ENCODE measurements around the gene KCNA4. TPM values are rescaled to one million over a fixed set of nuclear protein-coding genes. Genes with fewer than 3 reads are reported as not detected.

The KCNA4 gene
- total and polyA plus RNA-seq, 2 donors (not counting 3 experiments of a cell fraction or from before 2014, with no cell fraction given), result not detected

DNA sequence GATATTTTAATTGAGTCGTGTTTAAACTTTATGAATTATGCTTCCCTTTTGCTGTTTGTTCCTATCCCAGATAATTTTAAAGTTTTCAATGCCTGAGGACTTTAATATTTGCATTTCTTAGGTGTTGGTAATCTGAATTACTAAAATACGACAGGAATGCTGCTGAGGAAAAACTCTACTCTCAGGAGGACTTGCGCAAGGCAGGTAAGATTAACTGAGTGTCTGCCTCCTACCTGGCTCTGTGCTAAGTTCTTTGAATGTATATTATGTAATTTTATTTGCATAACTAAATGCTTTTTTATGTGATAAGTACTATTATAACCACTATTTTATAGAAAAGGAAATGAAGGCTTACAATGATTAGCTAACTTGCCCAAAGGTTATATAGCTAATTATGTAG is 2.7 kb upstream of the KCNA4 start:
- no peaks in the 10 kb centered on the region for H3K36me3 ChIP-seq (ENCODE audit: control insufficient read depth in 2 of 2, extremely low read depth in 1 of 2, insufficient read depth in 2 of 2, low read length in 2 of 2)
- DNase-seq (ENCODE audit: low read depth, low spot score) (no peak), FAIRE-seq (no peak)
- no peaks in the 10 kb centered on the region for H3K4me1 ChIP-seq (ENCODE audit: control insufficient read depth, extremely low read depth, insufficient read depth, low read length)
- H3K79me2 ChIP-seq (ENCODE audit: control insufficient read depth, insufficient read depth, low read length), result no peaks in the 10 kb centered on the region
- ChIA-PET POLR2A (no interaction called here), CTCF (interaction anchor here (1.7 kb wide), 1 partner anchor 10 kb away, joined by 5 read pairs; no protein-coding TSS in a partner anchor)
- no peaks in the 10 kb centered on the region for H3K9me3 ChIP-seq (replicated peaks; ENCODE audit: control insufficient read depth, insufficient read depth, low read length)
- peaks cover 29 to 46% of the 10 kb centered on the region in 2 experiments for H3K27me3 ChIP-seq (ENCODE audit: control insufficient read depth in 2 of 2, insufficient read depth in 2 of 2, low read length in 2 of 2)
- intact Hi-C loops (cut with micrococcal nuclease), result loop anchor here (10.0 kb wide), 1 partner anchor 575 kb away; no protein-coding TSS in a partner anchor
- H3K4me3 ChIP-seq (replicated peaks in 1 of 3; ENCODE audit: insufficient read depth in 1 of 3, low read depth in 1 of 3, low read length in 3 of 3), result no peak overlapping the region
- no TSS peak for BruUV-seq (replicated peaks)
- no peak overlapping the region for H3K27ac ChIP-seq (ENCODE audit: insufficient read depth, low read depth, low read length)
- H3K9ac ChIP-seq (replicated peaks; ENCODE audit: extremely low read depth, insufficient read depth, low read length), result no peak overlapping the region
- H4K20me1 ChIP-seq (replicated peaks; ENCODE audit: control insufficient read depth, extremely low read depth, insufficient read depth, low read length), result no peaks in the 10 kb centered on the region
- H2AFZ ChIP-seq (ENCODE audit: low read depth, low read length), result no peak overlapping the region
- no peak overlapping the region for H3K4me2 ChIP-seq (ENCODE audit: insufficient read depth, low read length)
- dilution Hi-C loops (cut with MboI; ENCODE audit: extremely low pct_ligation_motif_present, low sequenced_read_pairs), result no loop called here
- TF ChIP-seq, protein P1, sequence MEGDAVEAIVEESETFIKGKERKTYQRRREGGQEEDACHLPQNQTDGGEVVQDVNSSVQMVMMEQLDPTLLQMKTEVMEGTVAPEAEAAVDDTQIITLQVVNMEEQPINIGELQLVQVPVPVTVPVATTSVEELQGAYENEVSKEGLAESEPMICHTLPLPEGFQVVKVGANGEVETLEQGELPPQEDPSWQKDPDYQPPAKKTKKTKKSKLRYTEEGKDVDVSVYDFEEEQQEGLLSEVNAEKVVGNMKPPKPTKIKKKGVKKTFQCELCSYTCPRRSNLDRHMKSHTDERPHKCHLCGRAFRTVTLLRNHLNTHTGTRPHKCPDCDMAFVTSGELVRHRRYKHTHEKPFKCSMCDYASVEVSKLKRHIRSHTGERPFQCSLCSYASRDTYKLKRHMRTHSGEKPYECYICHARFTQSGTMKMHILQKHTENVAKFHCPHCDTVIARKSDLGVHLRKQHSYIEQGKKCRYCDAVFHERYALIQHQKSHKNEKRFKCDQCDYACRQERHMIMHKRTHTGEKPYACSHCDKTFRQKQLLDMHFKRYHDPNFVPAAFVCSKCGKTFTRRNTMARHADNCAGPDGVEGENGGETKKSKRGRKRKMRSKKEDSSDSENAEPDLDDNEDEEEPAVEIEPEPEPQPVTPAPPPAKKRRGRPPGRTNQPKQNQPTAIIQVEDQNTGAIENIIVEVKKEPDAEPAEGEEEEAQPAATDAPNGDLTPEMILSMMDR (IDR thresholded peaks at IDR 0.05; ENCODE audit: extremely low read depth in 1 of 2, insufficient read depth in 1 of 2, low read depth in 1 of 2, low read length in 2 of 2), result no peak
- TF ChIP-seq FOS (IDR thresholded peaks at IDR 0.05; ENCODE audit: borderline replicate concordance, insufficient read depth, low read length), result no peak
- TF ChIP-seq POLR2AphosphoS5 (IDR thresholded peaks at IDR 0.05; ENCODE audit: insufficient read depth, low read depth, low read length), result no peak
- TF ChIP-seq MYC (IDR thresholded peaks at IDR 0.05; ENCODE audit: low read depth, low read length), result no peak
- no peak for TF ChIP-seq JUN (IDR thresholded peaks at IDR 0.05; ENCODE audit: borderline replicate concordance, insufficient read depth, insufficient read length, low read depth)
- TF ChIP-seq GATA2 (IDR thresholded peaks at IDR 0.05; ENCODE audit: insufficient read depth, insufficient read length, low read depth, low read length), result no peak
- no peak for TF ChIP-seq EZH2 (IDR thresholded peaks at IDR 0.05; ENCODE audit: borderline replicate concordance, low read depth, low read length, severe bottlenecking)
- TF ChIP-seq, protein P2, sequence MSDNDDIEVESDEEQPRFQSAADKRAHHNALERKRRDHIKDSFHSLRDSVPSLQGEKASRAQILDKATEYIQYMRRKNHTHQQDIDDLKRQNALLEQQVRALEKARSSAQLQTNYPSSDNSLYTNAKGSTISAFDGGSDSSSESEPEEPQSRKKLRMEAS (IDR thresholded peaks at IDR 0.05; ENCODE audit: insufficient read depth, insufficient read length), result no peak
- TF ChIP-seq POLR2A (IDR thresholded peaks at IDR 0.05; ENCODE audit: low read depth, low read length), result no peak
- H3K9me1 ChIP-seq (replicated peaks; ENCODE audit: control insufficient read depth, extremely low read depth, insufficient read depth, low read length), result no peaks in the 10 kb centered on the region

All from endothelial cell of umbilical vein (primary cell).